ENCODE measurements around the gene UMAD1.

UMAD1 gene

DNA sequence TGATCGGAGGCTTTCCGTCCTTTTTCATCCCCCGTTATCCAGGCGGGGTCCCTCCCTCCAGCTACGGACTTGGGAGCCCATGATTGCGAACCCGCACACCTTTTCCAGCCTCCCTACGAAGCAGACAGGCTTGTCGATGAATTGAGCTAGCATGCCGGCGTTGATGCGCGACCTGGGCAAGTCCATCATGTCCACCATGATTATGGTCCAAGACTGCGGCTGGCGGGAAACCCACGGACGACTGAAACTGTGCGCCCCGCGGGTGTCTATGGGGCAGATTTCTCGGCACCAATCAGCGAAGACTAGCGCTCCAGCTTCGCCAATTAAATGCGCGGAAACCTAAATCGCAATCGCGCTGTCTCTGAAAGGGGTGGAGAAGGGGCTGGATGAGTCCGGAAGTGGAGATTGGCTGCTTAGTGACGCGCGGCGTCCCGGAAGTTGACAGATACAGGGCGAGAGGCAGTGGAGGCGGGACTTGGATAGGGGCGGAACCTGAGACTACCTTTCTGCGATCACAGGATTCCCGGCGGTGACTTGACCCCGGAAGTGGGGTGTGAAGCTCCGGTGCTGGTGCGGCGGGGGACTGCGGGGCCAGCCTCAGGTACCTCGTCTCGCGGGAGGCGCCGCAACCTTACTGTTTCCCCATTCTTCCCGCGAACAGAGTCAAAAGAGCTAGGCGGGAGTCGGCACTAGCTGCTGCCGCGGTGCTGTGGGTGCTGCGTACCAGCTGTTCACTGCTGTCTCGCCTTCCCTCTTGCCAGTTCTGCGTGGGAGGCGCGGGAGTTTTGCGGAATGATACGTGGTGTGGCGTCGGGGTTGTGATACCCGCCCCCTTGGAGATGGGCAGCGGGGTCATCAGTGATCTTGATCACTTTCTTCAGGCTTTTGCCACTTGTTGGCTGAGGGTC, at the start of gene UMAD1:
Gene UMAD1, plus strand, starts transcription at position 532 of the 908 bp plus-strand sequence. CDS start 32,620 bp downstream, outside the sequence.
- DNase-seq (ENCODE audit: low spot score): peak; percentile 91

DNA sequence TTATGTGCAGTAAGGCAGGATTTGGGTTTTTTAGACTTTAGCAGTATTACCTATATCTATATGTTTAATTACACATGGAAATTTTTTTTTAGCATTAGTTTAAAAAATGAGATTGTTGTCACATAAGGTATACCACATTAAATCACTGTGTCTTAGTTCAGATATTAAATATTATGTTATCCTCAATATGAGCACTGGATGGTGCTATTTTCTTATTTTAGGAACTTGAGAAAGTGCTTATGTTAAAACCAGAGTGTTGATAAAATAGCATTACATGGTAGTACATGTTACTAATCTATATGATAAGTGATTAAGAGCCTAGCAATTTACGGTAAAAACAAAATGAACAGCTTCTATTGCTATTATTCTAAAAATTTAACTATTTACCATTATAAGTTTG, 45.1 kb upstream of the UMAD1 start:
- DNase-seq (ENCODE audit: low spot score): peak; percentile 12

DNA sequence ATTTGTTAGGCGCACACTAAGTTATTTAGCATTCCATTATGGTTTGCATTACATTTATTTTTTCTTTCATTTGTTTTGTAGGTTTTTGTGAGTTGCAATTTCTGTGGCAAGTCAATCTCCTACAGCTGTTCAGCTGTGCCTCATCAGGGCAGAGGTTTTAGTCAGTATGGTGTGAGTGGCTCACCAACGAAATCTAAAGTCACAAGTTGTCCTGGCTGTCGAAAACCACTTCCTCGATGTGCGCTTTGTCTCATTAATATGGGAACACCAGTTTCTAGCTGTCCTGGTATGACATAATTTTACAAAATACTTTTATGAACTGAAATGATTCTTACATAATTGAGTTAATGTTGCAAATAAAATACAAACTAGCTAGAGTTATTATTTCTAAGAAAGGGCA, 44.4 kb upstream of the UMAD1 start:
- DNase-seq (ENCODE audit: low spot score): no peak

DNA sequence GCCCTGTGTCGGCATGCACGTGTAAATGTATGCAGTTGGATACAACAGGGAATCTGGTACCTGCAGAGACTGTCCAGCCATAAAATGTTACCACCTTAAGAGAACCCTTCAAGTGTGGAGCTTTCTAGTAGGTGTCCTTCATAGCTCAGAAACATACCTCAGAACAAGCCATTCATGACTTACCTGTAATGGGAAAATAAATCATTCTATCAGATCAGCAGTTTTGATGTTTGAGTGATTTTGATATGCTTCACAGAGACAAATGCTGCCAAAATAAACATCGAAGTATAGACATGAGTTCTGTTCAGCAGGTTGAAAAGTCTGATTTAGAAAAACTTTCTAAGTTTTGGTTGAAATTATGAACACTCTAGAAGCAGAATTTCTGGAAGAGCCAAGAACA, 33.5 kb upstream of the UMAD1 start:
- DNase-seq (ENCODE audit: low spot score): no peak

DNA sequence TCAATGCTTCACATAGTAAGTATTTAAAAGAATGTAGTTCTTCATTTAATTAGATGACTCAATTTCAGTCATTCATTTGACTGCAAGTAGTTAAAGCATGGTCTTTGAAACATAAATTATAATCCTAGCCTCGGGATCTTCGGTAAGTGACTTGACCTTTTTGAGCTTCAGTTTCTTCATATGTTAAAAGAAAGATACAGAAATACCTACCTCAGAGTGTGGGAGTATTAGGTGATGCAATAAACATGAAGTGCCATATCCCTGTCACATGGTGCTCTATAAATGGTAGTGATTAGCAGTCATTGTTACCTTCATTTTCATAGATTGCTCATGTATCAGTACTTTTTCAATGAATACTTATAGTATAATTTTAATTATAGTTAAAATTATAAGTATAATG, 31.2 kb upstream of the UMAD1 start:
- no peak for DNase-seq (ENCODE audit: low spot score)

DNA sequence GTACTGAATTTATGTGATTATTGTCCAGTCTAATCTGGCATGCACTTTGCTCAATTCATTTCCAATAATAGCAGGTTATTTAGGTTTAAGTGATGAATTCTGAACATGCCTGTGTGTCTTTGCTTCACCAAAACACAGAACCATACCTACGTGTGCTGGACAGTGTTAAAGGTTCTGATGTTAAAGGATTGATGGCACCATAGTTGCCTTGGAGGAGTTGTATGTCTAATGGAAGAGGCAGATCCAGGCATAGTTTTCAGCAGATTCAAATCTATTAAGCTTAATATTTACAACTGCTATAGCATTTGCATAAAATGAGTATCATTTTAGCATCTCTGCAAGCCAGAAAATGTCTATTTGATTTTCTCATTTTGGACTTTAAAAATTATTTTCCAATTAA, 28.0 kb upstream of the UMAD1 start:
- no peak for DNase-seq (ENCODE audit: low spot score)

DNA sequence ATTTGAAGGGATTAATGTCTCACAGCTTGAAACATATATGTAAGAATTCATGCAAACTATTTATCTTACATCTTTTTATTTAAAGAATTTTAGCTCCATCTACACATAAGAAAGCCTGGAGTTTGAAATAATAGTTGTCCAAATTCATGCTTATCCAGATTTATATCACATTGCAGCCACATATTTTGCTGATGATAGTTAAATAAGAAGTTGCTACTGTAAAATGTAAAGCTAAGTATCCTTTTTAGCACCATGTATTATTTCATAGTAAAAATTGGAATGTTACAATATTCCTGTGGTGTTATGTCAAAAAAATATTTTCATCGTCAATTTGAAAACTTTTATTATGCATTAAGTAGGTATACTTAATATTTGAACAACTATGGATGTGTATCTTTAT, 27.3 kb upstream of the UMAD1 start:
- no peak for DNase-seq (ENCODE audit: low spot score)

DNA sequence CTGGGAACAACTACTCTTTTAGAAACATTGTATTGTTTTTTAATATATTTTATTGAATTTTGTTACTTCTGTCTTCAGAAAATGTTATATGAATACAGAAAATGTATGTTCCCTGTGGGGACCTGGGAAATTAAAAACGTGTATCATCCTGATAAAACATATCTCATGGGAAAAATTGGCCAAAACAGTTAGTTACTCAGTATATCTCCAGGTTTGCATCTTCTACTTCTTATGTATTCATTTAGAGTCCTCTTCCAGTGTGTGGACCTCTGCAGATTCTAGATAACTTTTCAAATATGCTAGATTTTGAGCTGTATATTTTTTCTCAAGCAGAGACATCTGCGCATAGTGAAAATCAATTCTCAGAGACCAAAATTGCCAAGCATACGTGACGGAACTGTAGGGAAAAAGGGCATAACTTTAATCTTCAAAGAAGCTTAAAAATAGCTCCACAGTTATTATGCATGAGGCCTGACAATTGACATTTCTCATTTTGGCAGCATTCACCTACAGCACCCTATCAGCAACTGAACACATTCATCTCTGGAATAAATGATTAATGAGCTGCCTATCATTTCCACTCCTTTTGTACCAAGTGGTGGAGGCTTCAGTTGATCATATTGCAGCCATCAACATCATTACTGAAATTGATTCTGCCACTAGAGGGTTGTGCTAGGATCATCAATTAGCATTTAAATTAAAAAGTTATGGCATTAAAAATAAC, 26.4 kb upstream of the UMAD1 start:
- DNase-seq (ENCODE audit: low spot score): no peak

DNA sequence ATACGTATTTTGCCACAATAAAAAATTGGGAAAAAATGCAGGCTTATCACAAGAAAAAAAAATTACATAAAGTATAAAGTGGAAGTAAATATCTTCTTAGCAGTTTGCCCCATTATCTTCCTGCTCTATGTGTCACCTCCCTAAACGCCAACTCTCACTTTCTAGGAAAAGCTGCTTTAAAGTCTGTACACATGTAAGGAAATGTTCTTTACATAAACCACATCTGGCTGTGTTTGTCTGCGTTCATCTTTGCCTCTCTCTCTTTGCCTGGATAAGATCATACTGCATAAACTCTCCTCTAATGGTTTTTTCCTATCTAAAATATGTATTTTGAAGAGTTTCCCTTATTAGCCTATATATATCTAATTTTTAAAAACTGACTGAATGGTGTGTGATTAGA, 23.0 kb upstream of the UMAD1 start:
- no peak for DNase-seq (ENCODE audit: low spot score)

DNA sequence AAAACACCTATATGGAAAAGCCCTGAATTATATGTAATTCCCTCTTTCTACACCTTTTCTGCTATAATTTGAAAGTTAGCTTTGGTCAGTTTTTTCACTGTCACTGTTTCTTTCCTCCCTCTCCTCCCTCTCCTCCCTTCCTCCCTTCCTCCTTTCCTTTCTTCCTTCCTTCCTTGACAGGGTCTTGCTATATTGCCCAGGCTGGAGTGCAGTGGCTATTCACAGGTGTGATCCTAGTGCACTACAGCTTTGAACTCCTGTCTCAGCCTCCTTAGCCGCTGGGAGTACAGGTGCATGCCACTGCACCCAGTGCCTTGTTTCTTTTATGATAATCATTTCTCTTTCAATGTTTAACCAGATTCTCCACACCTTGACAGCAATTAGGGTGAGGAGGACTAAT, 22.1 kb upstream of the UMAD1 start:
- DNase-seq (ENCODE audit: low spot score): no peak

DNA sequence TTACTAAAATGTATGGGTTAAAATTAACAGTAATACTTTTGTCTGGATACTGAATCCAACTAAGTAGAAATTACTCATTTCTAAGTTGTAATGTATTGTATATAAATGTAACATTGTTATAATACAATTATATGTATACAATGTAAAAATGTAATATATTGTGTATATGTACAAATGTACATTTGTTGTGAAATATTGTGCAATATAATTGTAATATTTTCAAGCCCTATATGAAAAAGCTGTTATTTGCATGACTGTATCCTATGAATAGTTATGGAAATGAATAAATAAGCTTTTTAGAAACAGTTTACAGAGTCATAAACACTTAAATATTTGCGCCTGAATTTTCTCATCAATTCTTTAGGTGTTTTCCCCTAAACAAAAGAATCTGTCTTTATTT, 20.3 kb upstream of the UMAD1 start:
- DNase-seq (ENCODE audit: low spot score): no peak

DNA sequence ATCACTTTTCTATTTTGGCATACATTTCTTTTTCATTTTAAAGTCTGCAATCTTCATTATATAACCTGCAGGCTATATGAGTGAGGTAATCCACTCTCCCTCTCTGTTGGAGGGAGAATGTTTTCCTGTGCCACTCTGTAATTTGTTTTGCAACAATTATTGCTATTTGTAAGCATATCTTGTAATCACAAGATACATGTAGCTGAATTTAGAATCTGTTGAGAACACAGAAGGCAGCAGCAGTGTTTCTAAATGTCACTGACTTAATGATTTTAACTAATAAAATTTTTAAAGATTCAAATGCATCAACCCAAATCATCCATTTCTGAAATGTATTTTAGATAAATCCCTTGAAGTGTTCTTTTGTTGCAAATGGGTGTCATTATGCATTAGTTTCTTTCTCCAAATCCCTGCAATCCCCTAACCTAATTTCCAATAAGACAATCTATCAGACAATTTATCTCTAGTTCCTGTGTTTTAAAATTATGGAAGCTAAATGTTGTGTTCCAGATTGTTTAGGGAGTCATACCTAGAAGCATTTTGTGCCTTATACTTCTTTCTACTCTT, 19.8 kb upstream of the UMAD1 start:
- DNase-seq (ENCODE audit: low spot score): no peak

DNA sequence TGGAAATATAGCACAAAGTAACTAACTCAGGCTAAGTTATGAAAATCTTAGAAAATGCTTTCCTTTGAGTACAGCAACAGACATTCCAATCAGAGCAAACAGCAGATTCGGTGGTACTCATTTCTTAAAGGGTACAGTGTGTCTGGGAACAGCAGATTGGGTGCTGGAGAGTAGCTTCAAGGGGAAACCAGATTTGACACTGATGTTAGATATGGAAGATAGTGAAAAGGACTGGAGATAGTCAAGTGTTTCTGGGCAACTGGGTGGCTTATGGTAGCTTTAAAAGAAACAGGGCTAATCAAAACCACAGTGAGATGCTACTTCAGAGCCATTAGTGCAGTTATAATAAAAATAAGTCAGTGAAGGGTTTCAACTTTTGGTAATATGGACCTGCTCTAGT, 12.1 kb upstream of the UMAD1 start:
- DNase-seq (ENCODE audit: low spot score): no peak

DNA sequence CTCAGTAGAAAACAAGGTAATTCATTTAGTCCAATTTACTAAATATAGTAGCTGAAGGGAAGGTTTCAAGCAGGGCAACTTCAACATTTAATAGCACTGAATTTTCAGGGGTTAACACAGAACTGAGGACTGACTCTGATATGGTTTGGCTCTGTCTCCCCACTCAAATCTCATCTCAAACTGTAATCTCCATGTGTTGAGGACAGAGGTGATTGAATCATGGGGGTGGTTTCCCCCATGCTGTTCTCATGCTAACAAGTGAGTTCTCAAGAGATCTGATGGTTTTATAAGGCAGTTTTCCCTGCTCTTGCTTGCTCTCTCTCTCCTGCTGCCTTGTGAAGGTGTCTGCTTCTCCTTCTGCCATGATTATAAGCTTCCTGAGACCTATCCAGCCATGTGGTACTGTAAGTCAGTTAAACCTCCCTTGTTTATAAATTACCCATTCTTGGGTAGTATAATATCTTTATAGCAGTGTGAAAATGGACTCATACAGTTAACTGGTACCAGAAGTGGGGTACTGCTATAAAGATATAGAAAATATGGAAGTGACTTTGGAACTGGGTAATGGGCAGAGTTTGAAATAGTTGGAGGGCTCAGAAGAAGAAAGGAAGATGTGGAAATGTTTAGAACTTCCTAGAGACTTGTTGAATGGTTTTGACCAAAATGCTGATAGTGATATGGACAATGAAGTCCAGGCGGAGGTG, 9.8 kb upstream of the UMAD1 start:
- no peak for DNase-seq (ENCODE audit: low spot score)

DNA sequence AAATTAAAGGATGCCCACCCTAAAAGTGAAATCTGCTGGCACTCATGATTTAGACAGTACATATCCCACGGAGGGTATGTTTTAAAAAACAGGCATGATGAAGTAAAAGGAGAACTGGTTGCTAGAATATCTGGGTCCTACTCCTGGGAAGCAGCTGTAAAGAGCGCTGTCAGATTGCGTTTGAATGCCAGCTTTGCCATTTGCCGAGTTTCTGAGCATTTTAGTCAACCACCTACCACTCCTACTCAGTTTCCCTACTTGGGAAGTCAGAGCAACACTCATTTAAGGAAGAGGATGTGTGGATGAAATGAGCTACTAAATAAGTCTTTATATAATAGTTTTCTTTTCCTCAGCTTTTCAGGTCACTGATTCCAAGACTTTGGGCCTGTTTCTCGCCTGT, 1.1 kb upstream of the UMAD1 start:
- no peak for DNase-seq (ENCODE audit: low spot score)

DNA sequence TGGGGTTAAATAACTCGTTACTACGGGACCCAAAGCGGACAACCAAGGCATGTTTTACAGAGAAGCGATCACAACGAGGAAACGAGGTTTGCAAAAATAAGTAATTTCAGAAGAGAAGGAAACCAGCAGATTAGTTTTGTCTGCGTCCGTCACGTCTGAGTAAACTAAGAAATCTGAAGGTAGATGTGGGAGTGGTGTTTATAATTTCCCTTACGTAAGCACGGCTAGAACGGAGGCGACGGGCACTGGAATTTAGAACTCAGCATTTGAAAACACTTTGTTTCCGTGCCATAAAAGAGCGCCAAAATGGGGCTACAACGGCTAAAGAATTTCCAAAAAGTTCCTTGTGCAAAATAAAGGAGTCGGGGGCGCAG, 718 bp upstream of the UMAD1 start:
- peak; percentile 4 for DNase-seq (ENCODE audit: low spot score)

DNA sequence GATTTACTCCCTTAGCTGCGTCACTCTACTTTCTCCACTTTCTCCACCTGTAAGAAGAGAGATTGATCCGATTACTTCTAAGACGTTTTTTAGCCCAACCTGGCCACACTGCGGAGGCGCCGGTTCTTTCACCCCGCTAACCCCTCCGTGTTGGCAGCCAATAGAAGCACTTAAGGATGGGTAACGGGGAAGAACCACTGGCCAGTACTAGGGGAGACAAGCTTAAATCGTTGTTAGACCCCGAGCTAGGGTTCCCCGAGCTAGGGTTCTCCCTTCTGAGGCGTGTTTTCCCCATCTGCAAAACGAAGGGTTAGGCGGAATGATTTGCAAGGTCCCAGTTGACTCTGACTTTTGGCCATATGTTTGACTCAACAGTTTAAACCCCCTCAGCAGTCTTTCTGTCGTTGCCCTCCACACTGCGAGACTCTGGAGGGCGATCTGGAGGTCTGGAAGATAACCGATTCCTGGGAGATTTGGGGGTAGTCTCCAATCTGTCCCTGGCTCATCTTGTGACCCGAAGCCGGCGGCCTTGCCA, 644 bp downstream of the UMAD1 start:
- peak; percentile 5 for DNase-seq (ENCODE audit: low spot score)

DNA sequence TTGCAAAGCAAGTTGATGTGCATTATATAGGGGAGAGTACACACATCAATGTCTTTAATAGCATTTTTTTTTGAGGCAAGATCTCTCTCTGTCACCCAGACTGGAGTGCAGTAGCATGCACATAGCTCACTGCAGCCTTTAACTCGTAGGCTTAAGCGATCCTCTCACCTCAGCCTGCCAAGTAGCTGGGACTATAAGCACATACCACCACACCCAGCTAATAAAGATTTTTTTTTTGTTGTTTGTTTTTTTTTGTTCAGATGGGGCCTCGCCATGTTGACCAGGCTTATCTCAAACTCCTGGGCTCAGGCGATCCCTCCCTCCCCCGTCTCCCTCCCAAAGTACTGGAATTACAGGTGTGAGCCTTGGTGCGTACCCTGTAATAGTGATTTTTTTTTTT, 1.5 kb downstream of the UMAD1 start:
- DNase-seq (ENCODE audit: low spot score): no peak

DNA sequence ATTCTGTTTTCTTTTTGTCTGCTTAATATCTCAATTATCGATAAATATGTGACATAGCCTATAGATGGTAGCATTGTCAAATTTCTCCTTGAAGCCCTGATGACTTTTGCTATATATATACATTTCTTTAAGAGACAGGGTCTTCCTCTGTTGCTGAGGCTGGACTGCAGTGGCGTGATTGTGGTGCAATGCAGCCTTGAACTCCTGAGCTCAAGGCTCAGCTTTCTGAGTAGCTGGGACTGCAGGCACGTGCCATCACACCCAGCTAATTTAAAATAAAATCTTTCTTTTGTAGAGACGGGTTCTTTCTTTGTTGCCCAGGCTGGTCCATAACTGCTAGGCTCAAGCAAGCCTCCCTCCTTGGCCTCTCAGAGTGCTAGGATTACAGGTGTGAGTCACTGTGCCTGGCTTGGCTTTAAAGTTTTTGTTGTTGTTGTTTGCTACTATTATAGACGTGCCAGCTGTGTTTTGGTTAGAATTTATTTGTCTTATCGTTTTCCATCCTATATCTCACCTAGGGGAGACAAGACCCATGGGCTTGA, 7.0 kb downstream of the UMAD1 start:
- no peak for DNase-seq (ENCODE audit: low spot score)

DNA sequence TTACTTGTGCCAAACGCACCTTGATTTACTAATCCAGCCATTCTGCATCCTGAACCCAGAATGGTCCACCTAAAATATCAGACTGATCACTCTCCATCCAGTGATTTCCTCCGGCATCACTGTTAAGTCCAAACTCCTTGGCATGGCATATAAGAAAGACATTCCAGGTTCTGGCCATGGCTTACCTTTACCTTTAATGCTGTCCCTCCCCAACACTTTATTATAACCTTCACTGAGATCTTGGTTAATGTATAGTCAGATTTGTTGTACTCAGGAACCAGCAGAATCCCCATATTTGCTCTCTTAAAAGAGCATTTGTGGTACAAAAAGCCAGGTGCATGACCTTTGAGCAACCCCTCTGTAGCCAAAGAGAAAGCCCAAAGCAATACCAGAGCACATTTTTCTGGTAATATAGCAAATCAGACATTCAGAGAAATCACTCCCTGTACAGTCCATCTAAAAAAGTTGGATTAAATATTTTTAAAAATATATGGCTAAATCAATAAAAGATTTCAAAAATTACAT, 10.2 kb downstream of the UMAD1 start:
- DNase-seq (ENCODE audit: low spot score): no peak

DNA sequence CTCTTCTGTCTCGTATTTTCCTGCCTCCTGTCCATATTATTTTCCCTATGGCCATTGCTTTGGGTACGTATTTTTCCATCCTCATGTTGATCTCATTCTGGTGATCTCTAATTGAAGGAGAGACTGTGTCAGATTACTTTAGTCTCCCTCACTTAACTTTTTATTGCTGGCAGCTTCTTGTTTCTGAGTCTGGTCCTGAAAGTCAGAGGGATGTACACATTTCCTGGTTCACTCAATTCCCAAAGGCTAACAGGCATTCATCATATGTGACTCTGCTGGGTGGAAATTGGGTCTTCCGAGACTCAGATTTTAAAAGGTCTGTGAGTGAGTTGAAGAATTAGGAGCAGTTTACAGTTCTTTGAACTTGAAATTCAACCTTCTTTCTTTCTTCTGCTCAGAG, 10.9 kb downstream of the UMAD1 start:
- DNase-seq (ENCODE audit: low spot score): no peak

Measured in AG08396 (cell line).